Measurements from ENCODE around the gene AMZ1.

GRCh38 chr7:2661096-2661449, 26.9 kb upstream of the AMZ1 start:
- no peak for TF ChIP-seq POLR2A (IDR thresholded peaks at IDR 0.05)
- no peak for TF ChIP-seq CTCF (IDR thresholded peaks at IDR 0.05)

Data from body of pancreas (tissue), 4 donors.